GM10248 (cell line): Measurements from ENCODE around the gene LRCH1.

ENCODE experiments used
- CTCF ChIA-PET: fragments of 300-600 bp; sonication (Branson Sonifier 250); formaldehyde crosslinking; extraction: SDS; loops from one replicate; lab custom pipeline; 2021; ENCODE audit warnings: antibody characterized with exemption; lab: Yijun Ruan, JAX
- POLR2A ChIA-PET: fragments of 350-650 bp; sonication (Branson Sonifier 250); formaldehyde crosslinking; extraction: SDS; loops from one replicate; lab custom pipeline; 2020; ENCODE audit warnings: antibody characterized with exemption; lab: Yijun Ruan, JAX
- DNase-seq: peaks from one replicate; pipeline ENCODE4 v3.0.0; 2012; ENCODE audit errors: extremely low spot score
- CTCF ChIP-seq: IDR thresholded peaks from 2 replicates; pipeline ENCODE4 v1.5.1; 2012; ENCODE audit warnings: mild to moderate bottlenecking, low read depth; ENCODE audit errors: extremely low read depth, missing control alignments, control extremely low read depth

The LRCH1 gene

GRCh38 chr13:46660857-46661256 is 107.9 kb downstream of the LRCH1 start:
- no peak for DNase-seq
- TF ChIP-seq CTCF, result no peak
- POLR2A ChIA-PET, result no interaction called here
- CTCF ChIA-PET, result interaction anchor here (1.2 kb wide), 1 partner anchor 76 kb away, joined by 3 read pairs; no protein-coding TSS in a partner anchor

- DNase-seq, result no peak
- TF ChIP-seq CTCF, result no peak
- POLR2A ChIA-PET, result no interaction called here
- CTCF ChIA-PET, result interaction anchor here (0.9 to 1.4 kb wide), 6 partner anchors 18 to 111 kb away, joined by 3 to 5 read pairs (median 3); no protein-coding TSS in a partner anchor
Measured at GRCh38 chr13:46662690-46663089, 109.7 kb downstream of the LRCH1 start.

GRCh38 chr13:46663206-46664037 is 110.5 kb downstream of the LRCH1 start:
- ChIA-PET CTCF (interaction anchor here (1.1 to 1.7 kb wide), 5 partner anchors 15 to 111 kb away, joined by 3 to 5 read pairs (median 4); no protein-coding TSS in a partner anchor), POLR2A (no interaction called here)
- DNase-seq, result no peak
- TF ChIP-seq CTCF, result no peak

GRCh38 chr13:46664195-46664594 is 111.2 kb downstream of the LRCH1 start:
- ChIA-PET POLR2A (no interaction called here), CTCF (interaction anchor here (1.1 to 1.7 kb wide), 3 partner anchors 14 to 112 kb away, joined by 3 to 4 read pairs (median 4); no protein-coding TSS in a partner anchor)
- TF ChIP-seq CTCF, result no peak
- no peak for DNase-seq

GRCh38 chr13:46665248-46665632 is 112.3 kb downstream of the LRCH1 start:
- DNase-seq, result no peak
- TF ChIP-seq CTCF, result no peak
- ChIA-PET CTCF (interaction anchor here (0.8 to 1.7 kb wide), 4 partner anchors 9 to 17 kb away, joined by 3 to 5 read pairs (median 4); no protein-coding TSS in a partner anchor), POLR2A (no interaction called here)

- ChIA-PET CTCF (interaction anchor here (0.8 to 2.0 kb wide), 7 partner anchors 9 to 114 kb away, joined by 3 to 10 read pairs (median 4); partner anchors contain the start of gene LRCH1), POLR2A (interaction anchor here (1.1 kb wide), 1 partner anchor 8 kb away, joined by 3 read pairs; no protein-coding TSS in a partner anchor)
- DNase-seq, result no peak
- TF ChIP-seq CTCF, result no peak
Measured at GRCh38 chr13:46665633-46666482, 112.9 kb downstream of the LRCH1 start.
